ENCODE data around the gene TANGO6.

Gene TANGO6

GRCh38 chr16:69003500-69003899 lies 160.2 kb downstream of the TANGO6 start:
- Histone ChIP-seq H3K27me3 (no peaks in the 10 kb centered on the region), H3K36me3 (no peaks in the 10 kb centered on the region), H3K4me3 (ENCODE audit: low read depth, low read length) (no peak overlapping the region), H3K4me1 (no peaks in the 10 kb centered on the region), H3K9me3 (no peaks in the 10 kb centered on the region; the same call in 1 of the 2 replicates)
- TF ChIP-seq, protein P1, sequence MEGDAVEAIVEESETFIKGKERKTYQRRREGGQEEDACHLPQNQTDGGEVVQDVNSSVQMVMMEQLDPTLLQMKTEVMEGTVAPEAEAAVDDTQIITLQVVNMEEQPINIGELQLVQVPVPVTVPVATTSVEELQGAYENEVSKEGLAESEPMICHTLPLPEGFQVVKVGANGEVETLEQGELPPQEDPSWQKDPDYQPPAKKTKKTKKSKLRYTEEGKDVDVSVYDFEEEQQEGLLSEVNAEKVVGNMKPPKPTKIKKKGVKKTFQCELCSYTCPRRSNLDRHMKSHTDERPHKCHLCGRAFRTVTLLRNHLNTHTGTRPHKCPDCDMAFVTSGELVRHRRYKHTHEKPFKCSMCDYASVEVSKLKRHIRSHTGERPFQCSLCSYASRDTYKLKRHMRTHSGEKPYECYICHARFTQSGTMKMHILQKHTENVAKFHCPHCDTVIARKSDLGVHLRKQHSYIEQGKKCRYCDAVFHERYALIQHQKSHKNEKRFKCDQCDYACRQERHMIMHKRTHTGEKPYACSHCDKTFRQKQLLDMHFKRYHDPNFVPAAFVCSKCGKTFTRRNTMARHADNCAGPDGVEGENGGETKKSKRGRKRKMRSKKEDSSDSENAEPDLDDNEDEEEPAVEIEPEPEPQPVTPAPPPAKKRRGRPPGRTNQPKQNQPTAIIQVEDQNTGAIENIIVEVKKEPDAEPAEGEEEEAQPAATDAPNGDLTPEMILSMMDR (IDR thresholded peaks at IDR 0.05; ENCODE audit: low read depth, low read length), result no peak
- DNase-seq, result no peak

DNA sequence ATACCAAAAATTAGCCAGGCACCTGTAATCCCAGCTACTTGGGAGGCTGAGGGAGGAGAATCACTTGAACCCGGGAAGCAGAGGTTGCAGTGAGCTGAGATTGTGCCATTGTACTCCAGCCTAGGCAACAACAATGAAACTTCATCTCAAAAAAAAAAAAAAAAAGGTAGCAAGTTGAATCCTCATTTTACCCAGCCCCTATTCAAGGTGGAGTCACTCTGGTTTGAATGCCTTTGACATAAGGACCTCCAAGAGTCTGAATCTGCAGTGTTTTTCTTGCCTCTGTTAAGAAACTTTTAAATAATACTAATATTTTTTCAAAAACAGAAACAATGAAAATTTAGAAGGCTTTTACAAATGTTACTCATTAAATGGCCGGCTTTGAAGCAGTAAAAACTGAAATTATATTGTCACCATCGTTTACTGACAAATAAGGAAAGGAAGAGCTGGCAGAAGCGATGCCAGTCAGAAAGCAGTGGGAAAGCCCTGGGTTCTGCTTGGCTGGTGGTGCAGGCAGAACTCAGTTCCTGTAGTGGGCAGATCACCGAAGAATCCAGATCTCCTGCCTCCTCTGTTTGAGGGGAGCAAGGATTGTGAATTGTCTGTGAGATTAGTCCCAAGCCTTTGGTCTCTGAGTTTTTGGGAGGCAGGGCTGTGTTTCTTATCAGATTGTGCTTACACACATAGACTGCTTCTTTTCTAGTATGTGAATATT lies 162.5 kb downstream of the TANGO6 start:
- H3K36me3 ChIP-seq, result no peaks in the 10 kb centered on the region
- no peaks in the 10 kb centered on the region; the same call in 1 of the 2 replicates for H3K9me3 ChIP-seq
- TF ChIP-seq, protein P1 (IDR thresholded peaks at IDR 0.05; ENCODE audit: low read depth, low read length), result no peak

DNA sequence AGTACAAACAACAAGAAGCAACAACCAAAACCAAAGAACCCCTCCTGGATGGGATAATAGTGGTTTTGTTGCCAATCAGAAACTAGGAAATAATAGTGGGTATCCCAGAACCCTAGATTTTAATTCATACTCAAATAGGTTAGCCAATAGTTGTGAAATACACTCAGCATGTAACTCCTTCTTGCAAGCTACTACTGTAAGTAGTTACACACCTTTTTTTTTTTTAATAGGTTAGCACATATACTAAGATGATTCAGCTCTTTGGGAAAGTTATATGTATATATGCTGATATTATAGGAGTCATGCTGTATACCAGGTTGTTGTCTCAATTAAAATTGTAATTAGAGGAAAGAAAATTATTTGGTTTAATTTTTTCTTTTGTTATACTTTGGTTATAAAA lies 169.6 kb downstream of the TANGO6 start:
- TF ChIP-seq, protein P1 (IDR thresholded peaks at IDR 0.05; ENCODE audit: low read depth, low read length), result no peak
- peaks cover 3% of the 10 kb centered on the region for H3K4me1 ChIP-seq
- H3K9me3 ChIP-seq, result no peaks in the 10 kb centered on the region
- H3K27me3 ChIP-seq, result no peaks in the 10 kb centered on the region
- H3K36me3 ChIP-seq, result no peaks in the 10 kb centered on the region
- no peak overlapping the region for H3K4me3 ChIP-seq (ENCODE audit: low read depth, low read length)
- DNase-seq, result no peak

More for the DNA sequence above, 162.5 kb downstream of the TANGO6 start:
- H3K4me1 ChIP-seq, result no peaks in the 10 kb centered on the region
- no peak overlapping the region for H3K4me3 ChIP-seq (ENCODE audit: low read depth, low read length)
- no peak for DNase-seq
- no peaks in the 10 kb centered on the region for H3K27me3 ChIP-seq

- Histone ChIP-seq H3K36me3 (no peaks in the 10 kb centered on the region), H3K4me1 (peaks cover 3% of the 10 kb centered on the region), H3K4me3 (ENCODE audit: low read depth, low read length) (no peak overlapping the region), H3K27me3 (no peaks in the 10 kb centered on the region), H3K9me3 (no peaks in the 10 kb centered on the region)
- TF ChIP-seq, protein P1 (IDR thresholded peaks at IDR 0.05; ENCODE audit: low read depth, low read length), result no peak
- DNase-seq, result no peak
Measured at GRCh38 chr16:69013991-69014390, 170.7 kb downstream of the TANGO6 start.

DNA sequence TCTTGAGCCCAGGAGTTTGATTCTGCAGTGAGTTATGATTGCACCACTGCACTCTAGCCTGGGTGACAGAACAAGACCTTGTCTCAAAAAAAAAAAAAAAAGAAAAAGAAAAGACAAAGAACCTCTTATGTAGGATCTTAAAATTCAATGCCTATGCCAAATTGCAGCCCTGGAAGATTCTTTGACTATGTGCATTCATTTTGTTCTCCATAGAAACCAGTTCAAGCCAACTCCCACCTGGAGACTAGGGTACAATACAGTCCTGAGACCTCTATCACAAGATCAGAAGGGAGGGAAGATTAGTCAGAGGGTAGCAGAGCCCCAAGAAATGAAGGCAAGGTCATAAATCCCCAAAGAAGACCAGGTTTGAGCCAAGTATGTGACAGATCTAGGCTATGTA lies 171.5 kb downstream of the TANGO6 start:
- no peaks in the 10 kb centered on the region for H3K9me3 ChIP-seq
- peaks cover 3% of the 10 kb centered on the region for H3K4me1 ChIP-seq
- H3K36me3 ChIP-seq, result no peaks in the 10 kb centered on the region
- TF ChIP-seq, protein P1 (IDR thresholded peaks at IDR 0.05; ENCODE audit: low read depth, low read length), result no peak
- H3K4me3 ChIP-seq (ENCODE audit: low read depth, low read length), result no peak overlapping the region
- DNase-seq, result no peak
- no peaks in the 10 kb centered on the region for H3K27me3 ChIP-seq

DNA sequence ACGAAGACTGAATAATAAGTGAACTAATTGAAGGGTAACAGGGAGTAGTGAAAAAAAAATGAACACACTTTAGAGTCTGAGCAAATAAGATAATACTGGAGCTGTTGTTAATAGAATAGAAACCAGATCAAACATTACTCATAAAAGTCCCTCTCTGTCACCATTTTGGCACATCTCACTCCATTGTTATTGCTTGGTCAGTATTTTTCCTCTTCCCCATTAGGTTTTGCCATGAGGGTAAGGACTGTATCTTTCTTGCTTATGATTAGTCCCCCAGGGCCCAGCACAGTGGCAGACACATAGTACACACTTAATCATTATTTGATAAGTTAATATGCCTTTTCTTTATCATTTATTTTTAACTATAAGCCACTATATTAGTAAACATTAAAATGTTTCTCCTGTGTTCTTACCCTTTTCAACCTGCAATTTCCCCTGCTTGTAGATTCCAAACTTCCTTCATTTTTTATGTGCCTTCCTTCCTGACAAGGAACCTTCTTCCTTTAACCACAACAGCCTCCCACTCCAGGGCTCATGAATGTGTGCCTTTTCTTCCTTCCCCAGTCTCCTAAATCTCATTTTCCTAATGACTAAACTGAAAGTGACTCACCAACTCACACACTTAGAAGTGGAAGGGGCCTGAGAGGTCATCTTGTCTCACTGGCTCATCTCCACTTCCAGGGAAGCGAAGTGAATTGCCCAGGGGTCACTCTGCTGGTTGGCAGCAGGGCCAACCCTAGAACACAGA lies 173.9 kb downstream of the TANGO6 start:
- TF ChIP-seq, protein P1 (IDR thresholded peaks at IDR 0.05; ENCODE audit: low read depth, low read length), result no peak
- H3K4me1 ChIP-seq, result peaks cover 3% of the 10 kb centered on the region
- no peaks in the 10 kb centered on the region for H3K27me3 ChIP-seq
- no peaks in the 10 kb centered on the region for H3K36me3 ChIP-seq
- no peak overlapping the region for H3K4me3 ChIP-seq (ENCODE audit: low read depth, low read length)
- no peak for DNase-seq
- no peaks in the 10 kb centered on the region for H3K9me3 ChIP-seq

All from BE2C (cell line).